Measurements from ENCODE around the gene SYNE1. TPM values are rescaled to one million over a fixed set of nuclear protein-coding genes. Genes with fewer than 3 reads are reported as not detected.
A peak's percentile ranks its signal among the peaks of the same experiment; 100 is the strongest.

The SYNE1 gene
- total and polyA plus RNA-seq, 9 donors, result 70.4 to 279 (median 154) TPM

DNA sequence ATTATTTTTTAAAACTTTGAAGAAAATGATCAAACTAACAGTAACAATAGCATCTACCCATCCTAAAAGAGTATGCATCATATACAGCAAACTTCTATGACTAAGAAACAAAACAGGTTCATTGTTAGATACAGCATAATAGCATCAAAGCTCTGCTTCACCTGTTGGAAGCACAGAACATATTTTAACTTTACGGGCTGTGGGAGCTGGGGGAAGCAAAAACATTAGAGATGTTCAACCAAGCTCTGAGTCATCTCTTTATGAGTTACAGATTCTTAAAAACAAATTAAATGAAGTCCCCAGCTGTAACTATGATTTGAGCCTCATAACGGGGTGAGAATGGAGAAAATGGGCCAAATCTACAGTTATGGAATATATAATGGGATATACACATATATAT, 63.4 kb downstream of the SYNE1 start:
- no peak for DNase-seq
- TF ChIP-seq POLR2A (IDR thresholded peaks at IDR 0.05) (no peak), EP300 (IDR thresholded peaks at IDR 0.05) (no peak)
- TF ChIP-seq, protein P1, sequence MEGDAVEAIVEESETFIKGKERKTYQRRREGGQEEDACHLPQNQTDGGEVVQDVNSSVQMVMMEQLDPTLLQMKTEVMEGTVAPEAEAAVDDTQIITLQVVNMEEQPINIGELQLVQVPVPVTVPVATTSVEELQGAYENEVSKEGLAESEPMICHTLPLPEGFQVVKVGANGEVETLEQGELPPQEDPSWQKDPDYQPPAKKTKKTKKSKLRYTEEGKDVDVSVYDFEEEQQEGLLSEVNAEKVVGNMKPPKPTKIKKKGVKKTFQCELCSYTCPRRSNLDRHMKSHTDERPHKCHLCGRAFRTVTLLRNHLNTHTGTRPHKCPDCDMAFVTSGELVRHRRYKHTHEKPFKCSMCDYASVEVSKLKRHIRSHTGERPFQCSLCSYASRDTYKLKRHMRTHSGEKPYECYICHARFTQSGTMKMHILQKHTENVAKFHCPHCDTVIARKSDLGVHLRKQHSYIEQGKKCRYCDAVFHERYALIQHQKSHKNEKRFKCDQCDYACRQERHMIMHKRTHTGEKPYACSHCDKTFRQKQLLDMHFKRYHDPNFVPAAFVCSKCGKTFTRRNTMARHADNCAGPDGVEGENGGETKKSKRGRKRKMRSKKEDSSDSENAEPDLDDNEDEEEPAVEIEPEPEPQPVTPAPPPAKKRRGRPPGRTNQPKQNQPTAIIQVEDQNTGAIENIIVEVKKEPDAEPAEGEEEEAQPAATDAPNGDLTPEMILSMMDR (IDR thresholded peaks at IDR 0.05), result no peak
- H3K4me3 ChIP-seq, result no peak overlapping the region
- no peaks in the 10 kb centered on the region for H3K36me3 ChIP-seq
- H3K27ac ChIP-seq, result peak overlapping the region in 1 of 2 donors; percentile 70
- no peaks in the 10 kb centered on the region for H3K9me3 ChIP-seq
- peaks cover 7% of the 10 kb centered on the region for H3K4me1 ChIP-seq (ENCODE audit: insufficient read depth)
- whole genome bisulfite sequencing, 3 donors, result 43 to 57% (median 56%) methylated on average over 2 of the region's 2 CpGs
- no peaks in the 10 kb centered on the region for H3K27me3 ChIP-seq
- intact Hi-C loops (cut with DNase I), result no loop called here

DNA sequence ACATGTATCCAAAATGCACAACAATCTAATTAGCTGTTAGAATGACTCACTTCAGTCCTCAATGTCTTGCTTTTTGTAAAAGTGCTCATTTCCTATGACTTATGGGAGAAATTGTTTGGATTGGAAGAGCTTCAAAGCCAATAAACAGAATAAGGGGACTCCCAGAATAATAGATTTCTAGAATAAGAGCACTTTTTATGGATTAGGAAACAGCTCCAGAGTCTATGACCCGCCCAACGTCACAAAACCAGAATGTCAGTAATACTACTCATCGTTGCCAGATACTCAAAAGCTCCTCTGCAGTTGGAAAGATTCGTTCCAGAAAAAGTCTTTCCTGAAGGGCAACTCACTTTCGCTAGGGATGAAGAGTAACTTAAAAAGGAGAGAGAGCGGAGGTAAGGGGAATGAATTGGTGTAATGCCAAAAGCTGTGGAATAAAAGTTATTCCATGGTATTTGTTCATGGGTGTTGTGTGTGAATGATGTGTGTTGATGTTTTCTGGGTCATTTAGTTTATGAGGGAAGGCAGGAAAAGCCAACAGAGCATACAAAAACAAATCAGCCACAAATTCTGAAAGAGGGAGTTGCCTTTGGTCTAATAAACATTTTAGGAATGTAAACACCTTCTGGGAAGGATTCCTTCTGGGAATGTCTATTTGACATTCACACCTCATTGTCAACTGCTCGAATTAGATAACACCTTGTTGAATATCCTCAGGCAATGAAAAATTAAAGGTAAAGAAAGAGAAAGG, 64.6 kb downstream of the SYNE1 start:
- H3K27me3 ChIP-seq, result no peaks in the 10 kb centered on the region
- 23 to 28% (median 25%) methylated on average over 7 of the region's 7 CpGs for WGBS, 3 donors
- H3K9me3 ChIP-seq, result no peaks in the 10 kb centered on the region
- no peak overlapping the region for H3K4me3 ChIP-seq
- TF ChIP-seq, protein P1 (IDR thresholded peaks at IDR 0.05), result no peak
- no peak for TF ChIP-seq POLR2A (IDR thresholded peaks at IDR 0.05)
- intact Hi-C loops (cut with DNase I), result no loop called here
- H3K27ac ChIP-seq, result peak overlapping the region in 1 of 2 donors; percentile 59
- H3K36me3 ChIP-seq, result no peaks in the 10 kb centered on the region
- DNase-seq, result no peak
- H3K4me1 ChIP-seq (ENCODE audit: insufficient read depth), result peaks cover 7% of the 10 kb centered on the region

DNA sequence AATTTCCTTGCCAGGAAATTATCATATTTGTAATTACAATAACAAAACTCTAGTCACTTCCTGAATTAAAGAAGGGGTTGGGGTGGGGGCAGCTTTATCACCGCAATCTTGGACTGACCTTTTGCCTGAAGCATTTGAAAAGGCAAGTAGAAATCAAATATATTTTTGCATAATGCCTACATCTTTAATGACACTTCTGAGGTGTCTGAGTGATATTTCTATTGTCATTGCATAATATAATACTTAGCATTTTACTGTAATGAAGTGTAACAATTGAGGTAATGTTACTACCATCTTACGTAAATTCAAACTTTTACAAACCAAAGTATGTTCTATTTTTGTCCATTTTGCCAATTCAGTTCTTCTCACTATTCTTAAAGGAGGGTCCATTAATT, 65.2 kb downstream of the SYNE1 start:
- no peaks in the 10 kb centered on the region for H3K27me3 ChIP-seq
- DNase-seq, result no peak
- no peaks in the 10 kb centered on the region for H3K9me3 ChIP-seq
- TF ChIP-seq POLR2A (IDR thresholded peaks at IDR 0.05), result no peak
- no peak for TF ChIP-seq EP300 (IDR thresholded peaks at IDR 0.05)
- TF ChIP-seq, protein P1 (IDR thresholded peaks at IDR 0.05), result no peak
- H3K4me1 ChIP-seq (ENCODE audit: insufficient read depth), result peaks cover 7% of the 10 kb centered on the region
- peak overlapping the region in 1 of 2 donors; percentile 59 for H3K27ac ChIP-seq
- no peak overlapping the region for H3K4me3 ChIP-seq
- H3K36me3 ChIP-seq, result no peaks in the 10 kb centered on the region
- 76 to 81% (median 77%) methylated on average over 2 of the region's 2 CpGs for WGBS, 3 donors
- intact Hi-C loops (cut with DNase I), result no loop called here

DNA sequence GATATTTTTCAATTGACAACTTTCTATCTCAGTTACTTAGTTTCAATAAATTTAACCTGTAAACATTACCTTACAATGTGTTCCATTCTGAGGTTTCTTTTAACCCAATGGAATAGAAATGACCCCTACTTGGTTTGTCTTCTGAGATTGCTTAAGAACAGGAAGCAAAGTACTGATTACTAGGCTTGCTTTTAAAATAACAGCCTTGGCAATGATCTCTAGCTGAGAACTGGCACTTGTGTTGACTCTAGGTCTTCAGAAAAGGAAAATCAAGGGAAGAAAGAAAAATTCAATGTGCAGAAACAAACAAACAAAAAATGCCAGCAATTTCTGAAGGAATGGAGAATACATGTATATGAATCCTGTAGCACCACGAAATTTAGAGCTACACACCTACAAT, 66.1 kb downstream of the SYNE1 start:
- Histone ChIP-seq H3K4me3 (no peak overlapping the region), H3K27me3 (no peaks in the 10 kb centered on the region), H3K9me3 (no peaks in the 10 kb centered on the region), H3K27ac (peak overlapping the region; percentile 17 to 34), H3K36me3 (no peaks in the 10 kb centered on the region), H3K4me1 (ENCODE audit: insufficient read depth) (peaks cover 8% of the 10 kb centered on the region)
- DNase-seq, result no peak
- 60 to 67% (median 62%) methylated on average over 1 of the region's 1 CpG for WGBS, 3 donors
- intact Hi-C loops (cut with DNase I), result no loop called here
- TF ChIP-seq EP300 (IDR thresholded peaks at IDR 0.05) (no peak), POLR2A (IDR thresholded peaks at IDR 0.05) (no peak)
- TF ChIP-seq, protein P1 (IDR thresholded peaks at IDR 0.05), result no peak

Data from ovary (tissue), 9 donors.